Inferior parietal cortex (tissue), 1 donor: ENCODE measurements around the gene GALNT8.
"Not testable (repeated sequence)": the region's sequence is repeated elsewhere in the genome, so short reads cannot be mapped to it uniquely, and the experiment has no call there.

Experiments used
- DNase-seq: peaks from one replicate; pipeline ENCODE4 v3.0.0-alpha.2; 2016; ENCODE audit errors: extremely low spot score

The GALNT8 gene

DNA sequence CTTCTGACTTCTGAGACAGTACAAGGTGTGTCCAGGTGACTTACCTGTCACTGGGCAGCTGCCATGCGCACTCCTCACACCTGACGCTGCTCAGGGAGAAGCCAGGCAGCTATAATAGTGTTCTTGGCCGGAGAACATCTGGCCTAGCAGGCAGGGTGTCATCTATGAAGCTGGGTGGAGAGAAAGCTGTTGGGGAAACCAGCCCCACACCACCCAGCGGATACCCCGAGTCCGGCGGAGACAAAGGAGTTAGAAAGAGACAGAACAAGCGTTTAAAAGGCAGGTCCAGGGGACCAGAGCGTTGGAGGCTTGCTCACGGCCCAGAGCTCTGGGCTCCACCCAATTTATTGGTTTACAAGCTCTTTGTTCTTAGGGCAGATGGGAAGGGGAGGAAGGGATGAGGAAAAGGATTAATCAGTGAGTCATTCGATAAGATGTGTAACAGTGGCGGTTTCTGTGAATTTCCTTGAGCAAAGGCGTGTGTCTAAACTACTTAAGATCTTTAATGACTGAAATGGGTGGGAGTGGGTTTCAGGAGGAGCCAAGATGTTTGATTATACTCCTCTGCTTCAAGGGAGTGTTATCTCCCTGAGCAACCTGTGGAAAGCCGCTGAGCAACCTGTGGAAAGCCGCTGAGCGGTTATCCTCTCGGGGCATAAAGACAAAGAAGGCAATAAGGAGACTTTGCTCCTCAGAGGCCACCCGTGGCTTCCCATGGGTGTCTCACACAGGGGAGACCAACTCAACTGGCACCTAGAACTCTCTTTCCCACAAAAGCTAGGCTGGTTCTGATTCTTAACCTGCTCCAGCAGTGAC, at the start of gene GALNT8:
Gene GALNT8, plus strand, starts transcription at position 580 of the 816 bp plus-strand sequence. CDS start 278 bp downstream, outside the sequence.
- DNase-seq: no peak

- DNase-seq: no peak
Measured at GRCh38 chr12:4679711-4680110, 40.5 kb upstream of the GALNT8 start.

- DNase-seq: no peak
Measured at GRCh38 chr12:4681732-4682131, 38.5 kb upstream of the GALNT8 start.

GRCh38 chr12:4685317-4685716, 34.9 kb upstream of the GALNT8 start:
- DNase-seq: no peak

- DNase-seq: no peak
Measured at GRCh38 chr12:4690760-4691159, 29.4 kb upstream of the GALNT8 start.

DNA sequence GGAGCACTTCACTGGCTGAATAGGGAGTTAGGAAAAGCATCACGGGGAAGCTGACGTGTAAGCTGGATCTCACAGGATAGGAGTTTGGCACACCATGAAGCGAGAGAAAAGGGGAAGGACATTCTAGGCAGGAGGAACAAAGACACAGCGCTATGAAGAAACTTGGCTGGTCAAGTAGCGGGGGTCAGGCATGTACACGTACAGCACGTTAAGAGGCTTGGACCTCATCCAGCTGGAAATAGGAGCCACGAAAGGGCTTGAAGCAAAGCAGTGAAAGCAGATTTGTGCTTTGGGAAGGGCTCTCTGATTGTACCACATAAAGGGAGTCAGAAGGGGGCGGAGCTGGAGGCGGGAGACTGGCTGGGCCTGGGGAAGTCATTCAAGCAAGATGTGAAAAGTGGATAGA, 19.6 kb upstream of the GALNT8 start:
- peak; percentile 9 for DNase-seq

DNA sequence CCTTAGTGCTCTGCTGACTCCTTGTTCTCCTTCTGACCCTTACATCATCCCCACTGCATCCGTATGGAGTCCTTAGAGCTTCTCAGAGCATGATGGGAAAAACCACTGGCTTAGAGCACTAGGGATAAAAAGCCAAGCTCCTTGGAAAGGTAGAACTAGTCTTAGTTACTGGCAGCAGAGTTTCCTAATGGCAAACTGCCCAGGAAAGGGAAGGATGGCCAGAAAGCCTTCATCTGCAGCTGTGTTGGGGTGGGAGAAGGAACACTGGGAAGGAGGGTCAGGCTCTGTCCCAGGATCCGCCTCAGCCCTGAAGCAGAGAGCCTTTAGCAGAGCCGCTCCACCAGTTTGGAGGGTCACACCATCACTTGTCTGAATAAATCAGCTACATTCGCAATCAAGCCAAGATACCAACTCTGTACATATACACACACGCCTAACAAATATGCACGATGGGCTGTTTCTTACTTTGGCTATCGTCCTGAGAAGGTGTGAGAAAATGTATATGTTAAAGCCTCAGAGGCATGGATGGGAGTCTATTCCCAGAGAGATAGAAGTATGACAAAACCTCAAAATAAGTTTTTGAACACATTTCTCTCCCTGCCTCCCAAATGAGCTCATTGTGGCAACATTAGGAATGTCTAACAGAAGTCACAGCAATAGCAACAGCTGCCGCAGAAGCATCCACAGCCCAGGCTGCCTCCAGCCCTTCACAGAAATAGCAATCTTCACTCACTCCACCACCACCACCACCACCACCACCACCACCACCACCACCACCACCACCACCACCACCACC, 18.6 kb upstream of the GALNT8 start:
- DNase-seq: peak; percentile 34

- DNase-seq: no peak
Measured at GRCh38 chr12:4703676-4704075, 16.5 kb upstream of the GALNT8 start.

DNA sequence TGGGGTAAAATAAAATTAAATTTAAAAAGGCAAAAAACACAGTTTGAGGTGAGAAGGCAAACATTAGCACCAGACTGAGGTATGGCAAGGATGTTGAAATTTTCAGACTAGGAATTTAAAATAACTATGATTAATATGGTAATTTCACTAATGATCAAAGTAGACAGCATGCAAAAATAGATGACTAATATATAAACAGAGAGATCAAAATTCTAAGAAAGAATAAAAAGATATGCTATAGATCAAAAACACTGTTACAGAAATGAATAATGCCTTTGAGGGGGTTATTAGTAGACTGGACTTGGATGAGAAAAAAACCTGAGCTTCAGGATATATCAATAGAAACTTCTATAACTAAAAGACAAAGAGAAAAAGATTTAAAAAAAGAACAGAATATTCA, 14.4 kb upstream of the GALNT8 start:
- no peak for DNase-seq

DNA sequence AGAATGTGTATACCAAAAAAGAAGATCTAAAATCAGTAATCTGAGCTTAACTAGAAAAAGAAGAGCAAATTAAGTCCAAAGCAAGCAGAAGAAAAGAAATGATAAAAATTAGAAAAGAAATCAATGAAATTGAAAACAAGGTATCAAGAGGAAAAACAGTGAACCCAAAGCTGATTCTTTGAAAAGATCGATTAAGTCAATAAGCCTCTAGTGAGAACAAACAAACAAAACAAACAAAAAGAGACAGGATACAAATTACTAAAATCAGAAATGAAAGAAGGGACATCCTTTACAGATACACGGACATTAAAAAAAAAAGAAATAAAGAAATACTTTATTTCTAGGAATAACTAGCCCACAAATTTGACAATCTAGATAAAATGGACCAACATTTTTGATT, 12.9 kb upstream of the GALNT8 start:
- DNase-seq: no peak

GRCh38 chr12:4710113-4710512, 10.1 kb upstream of the GALNT8 start:
- DNase-seq: no peak

GRCh38 chr12:4714879-4715278, 5.3 kb upstream of the GALNT8 start:
- no peak for DNase-seq

DNA sequence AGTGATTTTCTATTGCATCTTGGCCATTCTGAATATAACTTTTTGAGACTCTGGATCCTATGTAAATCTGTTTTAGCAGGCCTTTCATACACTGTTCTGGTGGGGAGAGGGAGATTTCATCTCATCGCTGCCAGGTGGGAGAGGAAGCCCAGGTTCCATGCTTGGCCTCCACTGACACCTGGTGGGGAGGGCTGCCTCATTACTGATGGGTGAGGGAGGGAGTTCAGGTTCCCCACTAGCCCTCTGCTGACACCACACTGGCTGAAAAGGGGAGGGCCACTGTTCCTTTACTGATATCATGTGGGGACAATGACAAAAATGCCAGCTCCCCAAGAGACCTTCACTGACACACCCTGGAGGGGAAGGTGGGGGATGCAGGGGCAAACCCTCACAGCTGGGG, 2.4 kb upstream of the GALNT8 start:
- no peak for DNase-seq

DNA sequence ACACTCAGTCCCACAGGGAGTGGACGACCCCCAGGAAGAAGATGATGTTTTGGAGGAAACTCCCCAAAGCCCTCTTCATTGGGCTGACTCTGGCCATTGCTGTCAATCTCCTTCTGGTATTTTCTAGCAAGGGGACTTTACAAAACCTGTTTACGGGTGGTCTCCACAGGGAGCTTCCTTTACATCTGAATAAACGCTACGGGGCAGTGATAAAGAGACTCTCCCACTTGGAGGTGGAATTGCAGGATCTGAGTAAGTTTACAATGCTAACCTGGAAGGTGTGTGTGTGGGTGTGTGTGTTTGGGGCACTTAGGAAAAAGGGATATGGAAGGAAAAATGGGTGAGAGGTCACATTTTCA, 416 bp downstream of the GALNT8 start:
- no peak for DNase-seq

- DNase-seq: not testable (repeated sequence)
Measured at GRCh38 chr12:4721587-4721986, 1.4 kb downstream of the GALNT8 start.

DNA sequence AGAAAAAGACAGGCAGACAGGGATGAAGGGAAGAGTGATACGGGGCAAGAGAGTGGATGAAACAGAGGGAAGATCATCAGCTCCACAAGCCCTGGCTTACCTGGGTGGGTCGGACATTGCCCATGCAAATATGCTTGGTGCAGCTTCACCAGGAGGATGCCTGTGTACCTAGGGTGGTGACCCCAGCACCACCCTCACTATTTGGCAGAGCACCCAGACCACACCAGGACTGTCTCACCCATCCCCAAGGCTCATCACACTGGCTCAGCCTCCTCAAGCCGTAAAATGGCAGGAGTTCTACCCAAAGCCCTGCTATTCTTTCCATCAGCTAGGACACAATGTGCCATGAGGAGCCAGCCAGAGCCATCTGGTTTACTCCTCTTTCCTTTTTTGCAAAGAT, 3.0 kb downstream of the GALNT8 start:
- DNase-seq: no peak

DNA sequence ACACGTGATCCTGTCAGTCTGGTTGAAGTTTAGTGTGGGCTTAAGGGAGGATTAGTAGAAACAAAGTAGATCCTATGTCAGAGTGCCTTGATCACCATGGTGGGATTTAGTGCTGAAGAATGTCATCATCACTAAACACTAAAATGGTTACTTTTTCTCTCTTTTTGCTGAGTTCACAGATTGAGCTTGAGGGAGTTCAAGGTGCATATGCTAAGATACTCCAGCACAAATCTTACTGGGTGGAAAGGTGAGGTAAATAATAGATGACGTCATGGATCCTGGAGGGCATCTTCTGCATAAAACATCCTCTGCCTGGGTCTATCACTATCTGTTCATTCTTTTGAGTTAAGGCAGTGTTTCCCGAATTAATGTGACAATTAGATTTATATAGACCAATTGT, 4.9 kb downstream of the GALNT8 start:
- DNase-seq: no peak

GRCh38 chr12:4734625-4735340, 14.6 kb downstream of the GALNT8 start:
- no peak for DNase-seq

GRCh38 chr12:4736091-4736490, 15.9 kb downstream of the GALNT8 start:
- no peak for DNase-seq

DNA sequence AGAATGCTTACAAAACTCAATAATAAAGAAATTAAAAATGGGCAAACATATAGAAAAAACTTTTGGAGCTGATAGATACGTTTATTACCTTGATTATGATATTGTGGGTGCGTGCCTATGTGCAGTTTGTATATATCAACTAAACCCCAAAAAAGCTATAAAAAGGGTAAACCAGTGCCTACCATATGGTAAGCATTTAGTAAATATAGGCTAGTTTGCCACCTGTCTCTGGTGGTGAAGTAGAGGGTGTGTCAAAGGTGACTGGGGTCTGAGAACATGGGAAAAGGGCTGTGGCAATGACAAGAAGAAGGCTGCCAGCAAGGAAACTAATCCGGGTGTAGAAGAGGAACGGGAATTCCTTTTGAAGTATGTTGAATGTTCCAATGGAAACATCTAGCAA, 18.3 kb downstream of the GALNT8 start:
- no peak for DNase-seq

GRCh38 chr12:4742416-4742970, 22.3 kb downstream of the GALNT8 start:
- DNase-seq: no peak

DNA sequence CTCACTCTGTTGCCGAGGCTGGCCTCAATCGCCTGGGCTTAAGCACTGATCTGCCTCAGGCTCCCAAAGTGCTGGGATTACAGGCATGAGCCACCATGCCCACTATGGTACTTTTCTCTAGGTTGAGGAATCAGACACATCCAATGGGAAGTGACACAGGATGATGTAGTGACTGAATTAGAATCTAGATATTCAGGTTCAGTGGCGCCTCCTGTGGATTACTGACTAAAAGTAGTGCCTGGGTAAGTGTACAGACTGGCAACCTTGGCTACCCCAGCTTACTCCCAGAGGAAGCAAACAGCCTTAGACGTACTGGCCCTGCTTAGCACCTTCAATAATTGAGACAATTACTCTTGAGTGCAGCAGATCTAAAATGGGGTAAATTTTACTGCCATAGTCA, 22.8 kb downstream of the GALNT8 start:
- no peak for DNase-seq
